A172 (cell line): ENCODE measurements around the gene SPO11. TPM values are rescaled to one million over a fixed set of nuclear protein-coding genes. Genes with fewer than 3 reads are reported as not detected.
A peak's percentile ranks its signal among the peaks of the same experiment; 100 is the strongest.

Experiments
- DNase-seq: peaks from one replicate; pipeline ENCODE4 v3.0.0-alpha.2; 2015; ENCODE audit warnings: low spot score
- total RNA-seq: library from RNA; depleted of rRNA; stranded (reverse); fragments of >200 nt; shearing (Covaris generic); gene quantifications from 2 replicates; pipeline ENCODE4 v1.2.3, GENCODE V29; 2014

SPO11 gene
- total RNA-seq, 1 experiment from 2014 or later: not detected

DNA sequence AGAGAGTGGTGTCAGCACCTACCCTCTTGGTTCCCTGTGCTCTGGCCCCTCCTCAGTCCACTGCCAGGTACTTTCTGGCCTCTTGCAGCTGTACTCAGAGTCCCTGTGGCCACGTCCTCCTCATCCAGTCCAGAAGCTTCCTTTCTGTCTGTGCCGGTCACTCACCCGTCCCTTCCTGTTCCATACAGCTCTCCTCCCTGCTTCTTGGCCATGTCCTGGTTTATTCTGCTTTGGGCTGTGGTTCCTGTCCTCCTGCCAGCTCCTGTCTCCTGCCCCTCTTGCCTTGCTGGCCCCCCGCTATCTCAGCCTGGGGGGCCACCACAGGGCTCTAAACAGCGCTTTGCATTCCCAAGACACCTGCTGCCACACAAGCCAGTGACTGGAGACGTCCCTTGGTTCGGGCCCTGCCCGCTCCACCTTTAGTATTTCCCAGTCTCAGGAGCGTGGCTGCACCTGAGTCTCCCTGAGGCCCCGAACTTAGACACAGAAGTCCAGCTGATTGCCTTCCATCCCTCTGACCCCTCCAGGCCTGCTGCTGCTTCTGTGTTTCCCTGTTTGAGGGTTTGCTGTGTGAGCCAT lies 46.1 kb downstream of the SPO11 start:
- DNase-seq: no peak

DNA sequence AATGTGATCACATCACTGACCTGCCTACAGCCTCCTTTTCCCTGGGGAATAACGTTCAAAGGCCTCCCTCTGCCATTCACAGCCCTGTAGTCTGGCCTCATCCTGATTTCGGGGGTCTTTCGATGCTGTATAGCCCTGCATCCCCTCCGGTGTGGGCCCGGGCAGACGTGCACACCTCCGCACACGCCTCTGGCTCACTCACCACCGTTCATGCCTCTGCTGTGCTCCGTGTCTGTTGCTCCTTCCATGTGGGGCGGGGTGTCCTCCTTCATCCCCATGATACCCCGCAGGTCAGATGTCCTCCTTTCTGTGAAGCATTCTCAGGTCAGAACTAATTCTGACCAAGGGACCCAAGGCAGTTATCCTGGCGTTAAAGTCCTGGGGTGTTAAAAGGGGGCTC lies 47.7 kb downstream of the SPO11 start:
- DNase-seq: no peak

DNA sequence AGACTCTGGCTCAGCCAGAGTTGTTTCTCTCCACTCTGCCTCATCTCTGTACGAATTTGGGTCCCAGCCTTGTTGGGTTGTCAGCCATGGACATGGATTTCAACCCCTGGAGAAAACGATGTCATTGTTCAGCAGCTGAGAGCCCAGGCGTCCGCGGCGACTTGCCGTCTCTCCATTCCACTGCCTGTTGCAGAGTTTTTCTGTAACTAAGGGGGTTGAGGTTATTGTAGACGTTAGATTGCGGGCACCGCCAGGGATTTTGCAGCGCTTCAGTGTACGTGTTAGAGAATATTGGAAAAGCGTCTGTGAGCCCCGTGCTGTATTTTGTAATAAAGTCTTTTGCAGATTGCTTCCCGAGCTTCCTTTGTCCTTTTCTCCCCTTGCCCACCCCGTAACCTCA lies 48.5 kb downstream of the SPO11 start:
- DNase-seq: no peak

DNA sequence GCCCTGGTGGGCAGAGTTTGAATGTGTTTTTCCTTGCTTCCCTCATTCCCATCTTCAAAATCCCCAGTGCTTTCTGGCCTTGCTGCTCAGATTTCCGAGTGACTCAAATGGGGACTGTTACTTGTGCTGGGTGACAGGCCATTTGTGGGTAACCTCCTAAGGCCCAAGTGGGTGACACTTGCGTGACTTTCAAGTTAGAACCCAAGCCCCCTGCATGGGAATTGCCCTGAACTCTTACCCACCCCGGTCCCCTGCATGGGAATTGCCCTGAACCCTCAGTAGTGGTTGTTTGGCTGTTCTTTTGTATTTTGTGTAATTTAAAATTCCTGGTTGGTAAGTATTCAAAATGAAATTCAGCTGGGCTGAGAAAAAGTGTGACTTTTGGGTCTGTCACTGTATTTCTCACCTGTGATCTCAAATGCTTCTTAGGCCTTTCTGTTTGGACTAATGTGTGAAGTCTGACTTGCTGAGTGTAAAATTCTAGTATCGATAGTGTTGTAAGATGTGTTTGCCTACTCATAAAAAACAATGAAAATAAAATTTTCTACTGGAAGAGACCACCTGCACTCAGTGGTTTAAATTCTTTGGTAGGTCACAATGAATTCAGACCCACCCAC lies 49.2 kb downstream of the SPO11 start:
- no peak for DNase-seq

DNA sequence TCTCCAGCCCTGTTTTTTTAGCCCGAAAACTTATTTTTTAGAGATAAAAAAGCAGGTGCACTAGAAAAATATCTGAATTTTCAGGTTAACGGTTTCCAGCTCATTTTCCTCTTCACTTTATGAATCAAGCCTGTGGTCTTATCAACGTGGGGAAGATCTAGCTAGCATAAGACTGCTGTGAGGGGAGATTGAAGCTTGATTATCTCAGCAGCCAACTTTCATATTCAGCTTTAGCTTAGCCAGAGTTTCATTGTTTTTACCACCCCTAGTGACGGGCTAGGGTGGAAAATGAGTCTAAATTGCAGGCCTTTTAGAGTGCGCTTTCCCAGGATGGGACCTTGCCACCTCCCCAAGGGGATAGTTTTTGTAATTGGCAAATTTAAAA lies 49.7 kb downstream of the SPO11 start:
- DNase-seq: no peak

DNA sequence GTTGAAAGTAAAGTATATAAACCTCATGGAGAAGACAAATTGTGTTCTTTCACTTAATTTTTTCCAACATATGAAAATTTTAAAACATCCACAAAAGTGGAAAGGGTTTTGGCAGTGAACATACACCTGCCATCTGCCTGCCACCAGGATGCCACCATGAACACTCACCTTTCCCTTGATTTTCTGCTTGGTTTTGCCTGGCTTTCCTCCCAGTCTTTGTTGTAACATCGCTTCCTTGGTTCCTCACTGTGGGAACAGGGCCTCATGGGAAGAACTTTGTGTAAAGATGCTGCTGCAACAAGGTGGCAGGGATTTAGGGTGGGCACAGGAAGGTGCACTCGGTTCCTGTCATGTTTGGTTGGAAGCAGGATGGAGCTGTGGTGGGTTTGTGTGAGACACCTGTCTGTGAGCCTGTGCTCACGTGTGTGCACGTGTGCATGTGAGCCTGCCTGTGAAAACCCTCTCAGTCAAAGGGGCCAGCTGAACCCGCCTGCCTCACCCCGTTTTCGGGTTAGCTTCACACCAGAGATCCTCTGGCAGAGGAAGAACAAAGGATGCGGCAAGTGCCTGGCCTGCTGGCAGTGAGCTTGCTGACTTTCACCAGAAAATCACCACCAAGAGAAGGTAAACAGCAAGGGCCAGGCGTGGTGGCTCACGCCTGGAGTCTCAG lies 50.6 kb downstream of the SPO11 start:
- DNase-seq: no peak

DNA sequence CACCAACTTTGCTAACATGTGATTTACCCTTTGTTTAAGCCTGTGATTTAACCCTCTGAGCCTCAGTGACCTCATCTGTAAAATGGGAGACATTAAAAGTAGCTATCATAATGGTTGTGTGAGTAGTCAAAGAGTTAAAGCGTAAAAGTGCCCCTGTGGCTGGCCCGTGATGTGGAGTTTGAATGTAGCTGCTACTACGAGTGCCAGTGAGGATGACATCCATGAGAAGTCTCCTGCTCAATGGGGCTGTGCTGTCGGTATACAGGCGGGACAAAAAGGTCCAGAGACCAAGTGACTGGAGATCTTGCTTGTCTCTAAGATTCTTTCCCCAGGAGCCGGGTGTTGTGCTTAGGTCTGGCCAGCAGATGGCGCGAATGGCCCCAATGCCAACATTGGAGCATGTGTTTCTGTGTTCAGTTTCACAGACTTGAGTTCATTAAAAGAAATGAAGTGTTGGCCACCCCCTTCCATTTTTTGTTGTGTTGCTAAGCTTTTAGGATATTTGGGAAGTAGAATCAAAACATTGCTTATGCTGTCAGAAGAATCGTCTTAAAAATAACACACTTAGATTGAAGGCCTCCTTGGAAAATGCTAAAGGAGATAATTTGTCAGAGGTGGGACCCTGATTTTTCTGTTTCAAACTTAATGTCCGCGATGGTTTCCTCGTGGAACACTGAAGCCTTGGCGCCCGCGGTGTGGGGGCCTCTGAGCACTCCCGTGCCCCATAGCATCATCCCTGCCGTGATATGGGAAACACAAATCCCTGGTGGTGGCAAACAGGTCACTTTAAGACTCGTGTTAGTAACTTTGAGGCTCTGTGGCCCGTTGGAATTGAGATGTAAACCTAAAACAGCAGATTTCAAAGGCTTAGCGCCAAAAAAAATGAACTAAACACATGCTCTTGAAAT lies 52.2 kb downstream of the SPO11 start:
- peak; percentile 74 for DNase-seq

DNA sequence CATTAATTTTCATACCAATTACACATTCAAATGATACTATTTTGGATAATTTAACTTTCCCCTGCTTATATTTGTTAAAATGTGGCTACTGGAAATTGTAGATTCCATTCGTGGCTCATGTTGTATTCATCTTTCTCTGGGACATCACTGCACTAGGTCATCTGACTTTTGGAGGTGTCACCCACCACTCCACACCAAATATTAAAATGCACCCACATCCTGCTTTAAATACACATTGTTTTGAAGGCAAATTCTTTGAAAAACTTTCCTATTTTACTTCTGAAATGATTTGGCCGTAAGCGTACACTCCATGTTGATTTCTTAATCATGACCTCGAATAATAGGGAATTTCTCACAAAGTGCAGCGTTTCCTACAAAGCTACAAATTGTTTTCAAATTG lies 52.9 kb downstream of the SPO11 start:
- no peak for DNase-seq

DNA sequence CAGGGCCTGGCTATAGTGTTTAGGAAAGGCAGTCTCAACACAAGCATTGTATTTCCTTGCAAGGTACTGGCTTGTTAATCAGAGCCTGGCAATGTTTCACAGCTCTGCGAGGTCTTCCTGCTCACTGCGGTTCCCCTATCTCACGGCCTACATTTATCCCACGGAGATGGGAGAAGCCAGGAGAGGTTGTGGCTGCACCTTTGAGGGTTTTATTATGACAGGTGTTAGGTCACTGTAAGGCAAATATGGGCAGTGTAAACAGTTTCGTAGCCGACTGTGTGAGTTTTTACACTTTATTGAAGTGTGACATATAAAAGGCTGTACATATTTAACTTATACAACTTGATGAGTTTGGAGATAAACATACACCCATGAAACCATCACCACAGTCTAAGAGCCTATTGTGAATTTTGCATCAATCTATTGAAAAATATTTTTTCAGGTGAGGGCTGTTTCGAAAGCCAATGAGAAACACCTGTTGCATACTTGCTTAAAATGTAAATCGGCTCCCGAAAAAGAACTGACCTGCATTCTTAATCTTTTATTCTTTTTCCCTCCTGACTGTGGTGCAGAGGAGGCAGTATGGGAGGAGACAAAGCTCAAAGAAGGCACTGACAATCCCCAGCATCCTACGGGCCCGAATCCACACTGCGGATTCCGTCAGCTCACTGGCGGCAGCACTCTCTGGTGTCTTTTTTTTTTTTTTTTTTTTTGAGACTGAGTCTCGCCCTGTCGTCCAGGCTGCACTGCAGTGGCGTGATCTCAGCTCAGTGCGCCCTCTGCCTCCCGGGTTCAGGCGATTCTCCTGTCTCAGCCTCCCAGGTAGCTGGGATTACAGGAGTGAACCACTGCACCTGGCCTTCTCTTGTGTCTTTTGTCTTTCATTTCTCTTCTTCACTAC lies 54.1 kb downstream of the SPO11 start:
- no peak for DNase-seq

DNA sequence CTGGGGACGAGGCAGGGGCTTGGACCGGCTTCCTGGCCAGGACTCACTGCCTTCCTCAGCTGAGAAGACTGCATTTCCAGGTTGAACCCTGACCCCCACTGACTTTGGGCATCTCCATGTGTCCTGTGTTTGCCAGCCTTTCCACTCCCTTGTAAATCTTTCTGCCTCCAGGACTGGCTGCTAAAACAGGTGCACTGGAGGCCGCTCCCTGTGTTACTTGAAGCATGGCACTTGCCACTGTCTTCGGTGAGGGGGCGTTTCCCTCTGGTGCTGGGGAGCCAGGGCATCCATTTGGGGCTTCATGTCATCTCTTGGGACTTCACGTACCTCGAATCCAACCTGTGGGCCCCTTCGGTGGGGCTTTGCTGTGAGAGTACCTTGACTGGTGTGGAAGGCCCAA lies 54.9 kb downstream of the SPO11 start:
- DNase-seq: no peak

DNA sequence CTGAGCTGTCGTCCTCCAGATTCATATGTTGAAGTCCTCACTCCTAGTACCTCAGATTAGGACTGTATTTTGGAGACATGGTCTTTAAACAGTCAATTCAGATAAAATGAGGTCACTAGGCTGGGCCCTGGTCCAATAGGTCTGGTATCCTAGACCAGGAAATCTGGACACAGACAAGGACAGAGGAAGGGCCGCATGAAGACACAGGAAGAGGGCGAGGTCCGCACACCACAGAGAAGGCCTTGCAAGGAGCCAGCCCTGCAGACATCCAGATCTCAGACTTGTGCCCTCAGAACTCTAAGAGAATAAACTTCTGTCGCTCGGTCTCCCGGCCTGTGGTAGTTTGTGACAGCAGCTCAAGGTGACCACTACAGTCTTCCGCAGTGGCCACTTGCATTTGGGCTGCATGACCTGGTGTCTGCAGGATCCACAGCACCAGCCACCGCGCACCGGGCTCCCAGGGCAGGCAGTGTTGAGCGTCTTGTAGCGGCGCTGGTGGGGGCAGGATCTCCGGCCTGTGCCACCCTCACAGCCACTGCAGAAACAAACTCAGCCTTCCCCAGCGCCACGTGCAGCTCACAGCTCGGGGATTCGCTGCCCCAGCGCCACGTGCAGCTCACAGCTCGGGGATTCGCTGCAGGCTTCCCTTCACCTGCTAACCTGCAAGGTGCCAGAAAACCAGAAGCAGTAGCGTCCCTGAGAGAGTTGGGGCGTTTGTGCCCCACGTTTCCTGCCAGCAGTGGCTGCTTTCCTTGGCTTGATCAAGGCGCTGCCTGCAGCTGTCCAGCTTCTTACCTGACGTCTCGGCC lies 55.6 kb downstream of the SPO11 start:
- no peak for DNase-seq

DNA sequence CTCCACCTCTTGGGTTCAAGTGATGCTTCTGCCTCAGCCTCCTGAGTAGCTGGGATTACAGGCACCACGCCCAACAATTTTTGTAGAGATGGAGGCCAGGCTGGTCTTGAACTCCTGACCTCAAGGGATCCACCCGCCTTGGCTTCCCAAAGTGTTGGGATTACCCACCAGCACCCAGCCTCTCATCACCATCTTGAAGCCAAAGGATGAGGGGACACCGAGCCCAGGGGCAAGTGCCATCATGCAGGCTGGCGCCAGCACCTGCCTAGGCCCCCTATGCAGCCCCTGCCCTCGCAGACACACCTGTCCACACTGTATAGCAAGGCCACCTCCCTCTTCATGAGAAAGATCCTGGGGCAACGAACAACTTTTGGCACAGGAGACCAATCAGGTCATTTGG lies 56.3 kb downstream of the SPO11 start:
- DNase-seq: no peak

DNA sequence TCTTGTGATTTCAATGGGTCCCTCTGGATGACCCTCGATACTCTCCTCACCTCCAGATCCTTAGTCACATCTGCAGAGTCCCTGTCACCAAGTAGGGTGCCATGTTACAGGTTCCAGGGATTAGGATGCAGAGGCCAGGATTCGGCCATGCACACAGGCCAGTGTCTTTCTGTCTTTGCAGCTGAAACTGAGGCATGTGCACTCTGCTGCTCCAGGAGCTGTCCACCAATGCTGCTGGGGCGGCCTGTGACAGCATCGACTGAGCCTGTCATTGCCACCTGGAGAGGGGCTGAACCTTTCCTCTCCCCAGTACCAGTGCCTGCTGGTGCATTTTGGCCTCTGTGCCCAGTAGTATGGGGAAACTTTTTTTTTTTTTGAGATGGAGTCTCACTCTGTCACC lies 57.2 kb downstream of the SPO11 start:
- DNase-seq: no peak

DNA sequence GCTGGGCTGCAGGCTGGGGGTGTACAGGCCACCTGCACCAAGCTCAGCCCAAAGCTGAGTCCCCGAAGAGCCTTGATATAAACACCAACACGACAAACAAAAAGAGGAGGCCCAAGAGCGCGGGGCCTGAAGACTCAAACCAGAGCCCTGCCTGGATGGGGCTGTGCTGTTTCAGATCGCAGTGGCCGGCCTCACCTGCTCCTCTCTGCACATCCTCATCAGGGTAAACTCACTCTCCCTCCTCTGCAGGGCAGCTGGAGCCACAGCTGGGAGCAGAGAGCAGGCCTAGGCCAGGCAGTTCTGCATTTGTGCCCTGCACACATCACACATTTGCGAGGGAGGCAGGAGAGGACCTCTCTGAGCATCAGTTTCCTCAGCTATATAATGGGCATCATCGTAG lies 57.9 kb downstream of the SPO11 start:
- DNase-seq: no peak

DNA sequence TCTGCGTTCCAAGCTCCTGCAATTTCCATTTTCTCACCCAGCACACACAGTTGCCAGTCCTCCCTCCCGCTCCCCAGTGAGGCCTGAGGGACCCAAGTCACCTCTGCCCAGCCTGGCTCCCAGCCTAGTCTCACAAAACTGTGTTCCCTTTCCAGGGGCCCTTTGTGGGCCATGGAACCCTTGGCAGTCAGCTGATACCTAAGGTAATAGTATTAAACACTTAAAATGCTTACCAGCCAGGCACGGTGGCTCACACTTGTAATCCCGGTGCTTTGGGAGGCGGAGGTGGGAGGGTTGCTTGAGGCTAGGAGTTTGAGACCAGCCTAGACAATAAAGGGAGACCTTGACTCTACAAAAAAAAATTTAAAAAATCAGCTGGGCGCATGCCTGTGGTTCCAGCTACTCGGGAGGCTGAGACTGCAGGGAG lies 58.4 kb downstream of the SPO11 start:
- DNase-seq: no peak

DNA sequence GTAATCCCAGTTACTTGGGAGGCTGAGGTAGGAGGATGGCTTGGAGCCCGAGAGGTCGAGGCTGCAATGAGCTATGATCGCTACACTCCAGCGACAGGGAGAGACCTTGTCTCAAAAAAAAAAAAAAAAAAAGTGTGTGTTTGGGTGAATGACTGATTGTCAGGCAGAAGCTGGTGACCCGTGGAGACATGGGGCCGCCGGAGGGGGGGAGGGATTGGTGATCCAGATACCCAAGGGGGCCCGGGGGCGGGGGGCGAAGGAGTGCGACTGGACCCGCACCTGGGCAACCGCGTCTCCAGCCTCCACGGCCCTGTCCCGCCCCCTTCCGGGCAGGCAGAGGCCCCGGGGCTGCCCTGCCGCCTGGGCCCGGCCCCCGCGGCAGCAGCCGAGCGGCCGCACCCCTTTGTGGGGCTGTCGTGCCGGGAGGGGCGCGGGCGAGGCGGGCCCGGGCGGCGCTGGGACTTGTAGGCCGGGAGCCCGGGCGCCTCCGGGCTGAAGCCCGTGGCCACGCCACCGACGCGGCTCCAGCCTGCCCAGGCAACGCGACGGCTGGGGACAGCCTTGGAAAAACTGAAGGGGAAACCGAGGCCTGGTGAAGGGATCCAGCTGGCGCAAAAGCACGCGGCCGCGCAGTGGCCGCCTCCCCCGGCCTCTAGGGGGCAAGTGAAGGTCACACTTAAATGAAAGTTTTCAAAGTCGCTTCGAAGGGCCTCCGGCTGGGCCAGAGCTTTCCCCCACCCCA lies 59.5 kb downstream of the SPO11 start:
- no peak for DNase-seq

DNA sequence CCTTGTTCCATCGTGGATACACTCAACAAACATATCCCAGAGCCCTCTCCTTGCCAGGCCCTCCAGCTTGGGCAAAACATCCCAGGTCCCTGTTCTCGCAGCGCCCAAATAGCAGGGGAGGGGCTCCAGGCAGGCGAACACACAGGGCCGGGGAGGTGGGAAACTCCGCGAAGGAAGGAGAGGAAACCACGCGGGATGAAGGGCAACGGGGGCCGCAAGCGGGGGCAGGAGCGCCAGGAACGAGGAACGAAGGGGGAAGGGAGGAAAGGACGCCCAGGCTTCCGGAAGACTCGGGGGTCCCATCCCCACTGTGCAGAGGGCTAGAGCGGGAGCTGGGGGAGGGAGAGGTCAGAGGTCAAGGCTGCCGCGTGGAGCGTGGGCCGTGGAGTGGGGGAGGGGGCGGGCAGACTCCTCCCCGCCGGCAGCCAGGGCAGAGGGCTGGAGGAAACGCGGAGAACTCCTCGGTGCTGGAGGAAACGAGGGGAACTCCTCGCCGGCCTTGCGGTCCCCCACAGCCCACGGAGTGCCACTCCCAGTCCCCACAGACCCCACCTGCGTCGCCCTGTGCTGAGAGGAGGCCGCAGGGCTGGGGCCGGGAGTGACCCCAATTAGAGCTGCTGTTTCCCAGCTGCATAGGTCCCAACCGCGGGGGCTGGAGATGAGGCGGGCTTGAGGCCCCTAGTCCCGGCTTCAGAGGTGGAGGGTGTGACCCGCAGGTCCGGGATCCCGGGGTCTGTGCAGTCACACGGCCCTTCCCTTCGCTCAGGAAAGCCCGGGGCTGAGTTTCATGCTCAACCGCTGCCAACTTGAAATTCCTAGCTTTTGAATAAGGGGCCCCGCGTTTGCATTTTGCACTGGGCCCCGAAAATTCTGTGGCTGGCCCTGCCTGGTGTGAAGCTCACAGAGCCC lies 60.3 kb downstream of the SPO11 start:
- DNase-seq: no peak

DNA sequence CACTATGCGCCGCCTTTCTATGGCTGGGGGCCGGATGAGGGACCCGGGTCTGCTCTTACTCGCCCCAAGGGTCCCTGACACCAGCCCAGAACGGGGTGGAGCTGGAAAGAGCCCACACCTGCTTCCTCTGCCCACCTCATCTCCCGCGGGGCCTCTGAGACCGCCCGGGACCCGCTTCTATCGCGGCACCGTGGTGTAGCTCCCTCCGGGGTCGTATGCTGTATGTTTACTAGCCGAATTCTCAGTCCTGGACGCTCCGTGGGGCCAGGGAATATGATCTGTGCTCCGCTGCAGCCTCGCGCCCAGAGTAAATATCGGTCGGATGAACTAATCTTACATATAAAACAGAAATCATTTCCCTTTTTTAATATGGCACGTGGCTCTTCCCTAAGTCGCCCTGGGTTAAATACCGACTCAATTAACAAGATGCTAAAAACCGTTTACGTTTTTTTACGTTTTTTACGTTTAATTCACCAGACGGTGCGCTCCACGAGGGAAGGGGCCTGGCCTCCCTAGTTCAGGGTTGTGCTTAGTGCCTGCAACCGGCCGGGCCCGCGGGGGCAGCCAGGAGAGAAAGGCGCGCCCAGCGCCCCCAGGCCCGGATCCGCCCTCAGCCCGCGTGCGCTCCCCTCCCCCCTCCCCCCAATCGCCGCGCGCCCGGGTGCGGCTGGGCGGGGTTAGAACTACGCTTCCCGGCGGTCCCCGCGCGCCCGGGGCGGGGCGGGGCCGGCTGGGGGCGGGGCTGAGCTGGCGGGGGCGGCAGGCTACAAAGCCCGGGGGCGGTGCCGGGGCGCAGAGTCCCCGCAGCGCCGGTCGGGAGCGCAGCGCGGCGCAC lies 61.2 kb downstream of the SPO11 start, which contains the start of gene RBM38:
Gene RBM38 (plus strand): TSS at position 793 of the 835 bp plus-strand sequence. CDS start 186 bp downstream, outside the sequence.
- DNase-seq: no peak
